ENCODE measurements around the gene ETNPPL.

The ETNPPL gene

GRCh38 chr4:108794136-108794535, 31.3 kb upstream of the ETNPPL start:
- no peak for TF ChIP-seq CTCF (IDR thresholded peaks at IDR 0.05)

DNA sequence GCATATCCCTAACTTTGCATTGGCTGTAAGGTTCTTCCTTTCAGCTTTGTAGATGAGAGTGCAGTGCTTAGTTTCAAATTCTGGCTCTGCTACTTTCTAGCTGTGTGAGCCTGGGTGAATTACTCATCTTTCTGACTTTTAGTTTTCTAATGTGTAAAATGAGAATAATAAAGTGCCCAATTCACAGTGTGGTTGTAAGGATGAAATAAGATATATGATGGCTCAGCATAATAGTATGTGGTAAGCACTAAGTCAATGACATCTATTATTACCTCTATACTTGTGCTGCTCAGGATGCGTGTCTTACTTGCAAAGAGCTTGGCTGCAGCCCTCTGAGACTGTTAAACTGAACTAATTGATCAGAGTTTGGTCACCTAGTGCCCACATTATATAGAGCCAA, 30.6 kb upstream of the ETNPPL start:
- TF ChIP-seq CTCF (IDR thresholded peaks at IDR 0.05): no peak

DNA sequence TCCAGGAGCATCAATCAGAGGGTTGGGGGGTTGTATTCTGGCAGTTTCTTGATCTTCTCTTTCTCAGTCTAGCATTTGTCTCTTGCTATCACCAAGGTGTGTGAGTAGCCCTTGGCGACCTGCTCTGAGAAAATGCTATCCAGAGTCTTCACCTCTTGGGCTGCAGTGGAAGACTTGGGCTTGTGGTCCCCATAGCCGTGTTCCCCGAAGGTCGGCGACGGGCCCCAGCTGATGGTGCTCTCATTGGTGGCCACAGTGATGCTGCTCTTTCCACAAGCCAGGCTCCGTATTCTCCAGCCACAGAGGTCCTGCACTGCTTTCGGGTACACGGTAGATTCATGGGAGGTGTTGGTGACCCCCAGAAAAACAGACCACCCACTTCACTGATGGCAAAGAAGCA, 25.9 kb upstream of the ETNPPL start:
- no peak for TF ChIP-seq CTCF (IDR thresholded peaks at IDR 0.05)

- no peak for TF ChIP-seq CTCF (IDR thresholded peaks at IDR 0.05)
These were observed 24.9 kb upstream of the ETNPPL start for GRCh38 chr4:108787724-108788123.

DNA sequence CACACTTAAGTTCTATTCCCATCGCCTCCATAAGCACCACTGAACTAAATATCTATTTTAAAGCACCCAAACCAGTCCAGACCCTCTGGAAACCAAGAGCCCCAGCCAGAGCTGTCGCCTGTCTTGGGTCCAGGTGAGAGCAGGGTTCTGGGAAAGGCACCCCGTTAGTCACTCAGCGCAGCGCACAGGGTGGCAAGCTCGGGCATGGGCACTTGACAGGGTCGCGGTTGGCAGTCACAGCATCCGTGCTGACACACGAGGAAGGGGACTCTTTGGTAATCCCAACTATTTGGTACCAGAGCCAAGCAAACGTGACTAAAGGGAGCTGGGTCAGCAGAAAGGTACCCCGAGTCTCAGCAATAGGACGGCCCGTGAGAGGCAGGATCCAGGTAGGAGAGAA, 24.3 kb upstream of the ETNPPL start:
- TF ChIP-seq CTCF (IDR thresholded peaks at IDR 0.05): no peak

DNA sequence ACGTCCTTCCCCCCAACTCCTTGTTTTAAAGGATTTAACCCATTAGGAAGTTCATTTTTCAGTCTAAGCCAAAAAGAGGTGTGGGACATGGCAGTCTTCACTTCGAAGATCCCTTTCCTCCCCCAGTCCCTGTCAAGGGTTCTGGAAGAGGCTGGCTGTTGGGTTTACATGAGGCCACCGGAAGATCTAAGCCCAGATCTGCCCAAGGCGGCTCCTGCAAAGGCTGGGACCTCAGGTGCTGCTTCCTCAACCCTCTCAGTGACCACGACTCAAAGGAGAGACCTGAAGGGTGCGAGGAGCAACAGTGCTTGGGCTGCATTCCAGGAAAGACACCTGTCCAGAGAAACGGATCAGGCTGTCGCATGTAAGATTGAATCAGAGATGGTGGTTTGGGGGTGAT, 23.5 kb upstream of the ETNPPL start:
- no peak for TF ChIP-seq CTCF (IDR thresholded peaks at IDR 0.05)

- TF ChIP-seq CTCF (IDR thresholded peaks at IDR 0.05): peak; percentile 38; the same call in 1 of the 2 replicates
These were observed 21.0 kb upstream of the ETNPPL start for GRCh38 chr4:108783665-108784463.

GRCh38 chr4:108779958-108780357, 17.1 kb upstream of the ETNPPL start:
- no peak for TF ChIP-seq CTCF (IDR thresholded peaks at IDR 0.05)
